IMR-90 (cell line): ENCODE results near the gene PDGFC. TPM values are rescaled to one million over a fixed set of nuclear protein-coding genes. Genes with fewer than 3 reads are reported as not detected.
A peak's percentile ranks its signal among the peaks of the same experiment; 100 is the strongest.

ENCODE experiments used
- ATAC-seq: fragments of 200-7000 bp; cut with Tn5 transposase; 2 replicates; pipeline ENCODE4 v1.9.1; 2020; ENCODE audit warnings: low read depth, mild to moderate bottlenecking, moderate library complexity
- BruUV-seq: library from RNA; stranded (reverse); fragments of 400-500 nt; replicated peaks from 2 replicates; lab custom pipeline; 2021; lab: Mats Ljungman, UMichigan
- CTCF ChIA-PET: fragments of 300-600 bp; formaldehyde crosslinking; extraction: SDS; loops from one replicate; lab custom pipeline; 2021; ENCODE audit warnings: antibody characterized with exemption; lab: Yijun Ruan, JAX
- POLR2A ChIA-PET: fragments of 300-600 bp; sonication (Branson Sonifier 250); formaldehyde crosslinking; loops from one replicate; lab custom pipeline; 2022; ENCODE audit warnings: antibody characterized with exemption; ENCODE audit not compliant: unreplicated experiment; lab: Charles Lee
- DNase-seq: peaks from one replicate; pipeline ENCODE4 v3.0.0; 2013
- H2AFZ ChIP-seq: replicated peaks from 2 replicates; pipeline ENCODE3; 2013; ENCODE audit warnings: low read length, mild to moderate bottlenecking; ENCODE audit not compliant: poor library complexity
- H2AK5ac ChIP-seq: 2 replicates; pipeline ENCODE4 v1.6.1; 2013; ENCODE audit warnings: low read depth, low read length, inconsistent platforms
- H2AK9ac ChIP-seq: replicated peaks from 2 replicates; pipeline ENCODE3; 2013; ENCODE audit warnings: mild to moderate bottlenecking, low read depth, low read length, moderate library complexity; ENCODE audit not compliant: poor library complexity
- H2BK120ac ChIP-seq: 2 replicates; pipeline ENCODE4 v1.6.1; 2013; ENCODE audit warnings: low read depth, low read length, inconsistent platforms
- H2BK15ac ChIP-seq: 3 replicates; pipeline ENCODE4 v1.6.1; 2013; ENCODE audit warnings: low read depth, low read length, inconsistent platforms
- H2BK20ac ChIP-seq: 2 replicates; pipeline ENCODE4 v1.6.1; 2013; ENCODE audit warnings: low read depth, mild to moderate bottlenecking, inconsistent platforms, low read length, moderate library complexity
- H2BK5ac ChIP-seq: 2 replicates; pipeline ENCODE4 v1.6.1; 2013; ENCODE audit warnings: mild to moderate bottlenecking, low read depth, low read length, inconsistent platforms; ENCODE audit not compliant: poor library complexity, severe bottlenecking
- H3K14ac ChIP-seq: replicated peaks from 2 replicates; pipeline ENCODE4 v1.6.1; 2013; ENCODE audit warnings: low read depth, low read length, inconsistent platforms
- H3K18ac ChIP-seq: 2 replicates; pipeline ENCODE4 v1.6.1; 2013; ENCODE audit warnings: low read depth, low read length, control low read depth
- H3K23ac ChIP-seq: 2 replicates; pipeline ENCODE4 v1.6.1; 2013; ENCODE audit warnings: low read depth, low read length, inconsistent platforms
- H3K27ac ChIP-seq: 2 replicates; pipeline ENCODE4 v1.5.1; 2013; ENCODE audit warnings: mild to moderate bottlenecking, control low read depth, low read length; ENCODE audit not compliant: insufficient read depth
- H3K27me3 ChIP-seq: 2 replicates; pipeline ENCODE4 v1.6.1; 2013; ENCODE audit warnings: low read length; ENCODE audit not compliant: control insufficient read depth, insufficient read depth
- H3K36me3 ChIP-seq: 2 replicates; pipeline ENCODE4 v1.6.1; 2013; ENCODE audit warnings: low read length, mixed read lengths; ENCODE audit not compliant: control insufficient read depth, insufficient read depth
- H3K4ac ChIP-seq: 2 replicates; pipeline ENCODE4 v1.6.1; 2013; ENCODE audit warnings: low read depth, low read length, inconsistent platforms
- H3K4me1 ChIP-seq: 2 replicates; pipeline ENCODE4 v1.6.1; 2013; ENCODE audit warnings: low read length, mixed read lengths; ENCODE audit not compliant: control insufficient read depth, insufficient read depth
- H3K4me2 ChIP-seq: 2 replicates; pipeline ENCODE4 v1.6.1; 2013; ENCODE audit warnings: low read depth, mild to moderate bottlenecking, control low read depth, low read length, moderate library complexity
- H3K4me3 ChIP-seq: 2 replicates; pipeline ENCODE4 v1.5.1; 2013; ENCODE audit warnings: low read depth, mild to moderate bottlenecking, control low read depth, low read length, moderate library complexity; ENCODE audit not compliant: insufficient read depth
- H3K56ac ChIP-seq: 2 replicates; pipeline ENCODE4 v1.6.1; 2013; ENCODE audit warnings: low read length, inconsistent platforms; ENCODE audit not compliant: insufficient read depth; ENCODE audit errors: extremely low read depth
- H3K79me1 ChIP-seq, 2 experiments: 2 replicates each; pipeline ENCODE4 v1.6.1; 2013; ENCODE audit warnings: low read length in 2 of 2, inconsistent platforms in 1 of 2, low read depth in 1 of 2
- H3K9ac ChIP-seq: 2 replicates; pipeline ENCODE4 v1.6.1; 2013; ENCODE audit warnings: low read depth, low read length, control low read depth
- H3K9me1 ChIP-seq: 2 replicates; pipeline ENCODE4 v1.6.1; 2013; ENCODE audit warnings: low read length, inconsistent platforms; ENCODE audit not compliant: insufficient read depth
- H3K9me3 ChIP-seq: 2 replicates; pipeline ENCODE4 v1.6.1; 2013; ENCODE audit warnings: low read length; ENCODE audit not compliant: control insufficient read depth, insufficient read depth
- H4K20me1 ChIP-seq: 2 replicates; pipeline ENCODE4 v1.6.1; 2013; ENCODE audit warnings: low read length, inconsistent platforms; ENCODE audit not compliant: insufficient read depth
- H4K5ac ChIP-seq: 2 replicates; pipeline ENCODE4 v1.6.1; 2013; ENCODE audit warnings: mild to moderate bottlenecking, low read depth, low read length, control low read depth
- H4K8ac ChIP-seq, 2 experiments: 2 replicates each; pipeline ENCODE4 v1.6.1; 2013; ENCODE audit warnings: low read depth in 2 of 2, low read length in 2 of 2, control low read depth in 1 of 2, inconsistent platforms in 1 of 2
- H4K91ac ChIP-seq: 2 replicates; pipeline ENCODE4 v1.6.1; 2013; ENCODE audit warnings: low read depth, low read length, inconsistent platforms; ENCODE audit not compliant: insufficient read depth
- BHLHE40 ChIP-seq: fragments of 150-350 bp; IDR thresholded peaks from 2 replicates; pipeline ENCODE4 v1.6.1; 2016; ENCODE audit warnings: mild to moderate bottlenecking, low read depth, low read length
- CEBPB ChIP-seq: IDR thresholded peaks from 2 replicates; pipeline ENCODE4 v1.6.1; 2012; ENCODE audit warnings: low read depth, low read length, improper control_type of control experiment
- CHD1 ChIP-seq: IDR thresholded peaks from 2 replicates; pipeline ENCODE4 v1.6.1; 2012; ENCODE audit warnings: low read depth, low read length, improper control_type of control experiment
- FOS ChIP-seq: fragments of 150-350 bp; IDR thresholded peaks from 2 replicates; pipeline ENCODE4 v1.6.1; 2016; ENCODE audit warnings: low read depth, low read length
- MAZ ChIP-seq: IDR thresholded peaks from 2 replicates; pipeline ENCODE4 v1.6.1; 2012; ENCODE audit warnings: low read depth, mild to moderate bottlenecking, low read length, improper control_type of control experiment, moderate library complexity, borderline replicate concordance
- MXI1 ChIP-seq: IDR thresholded peaks from 2 replicates; pipeline ENCODE4 v1.6.1; 2012; ENCODE audit warnings: low read depth, mild to moderate bottlenecking, low read length, moderate library complexity, borderline replicate concordance
- POLR2A ChIP-seq: IDR thresholded peaks from 2 replicates; pipeline ENCODE4 v1.6.1; 2012; ENCODE audit warnings: mild to moderate bottlenecking, low read depth, low read length
- RCOR1 ChIP-seq: IDR thresholded peaks from 2 replicates; pipeline ENCODE4 v1.6.1; 2012; ENCODE audit warnings: mild to moderate bottlenecking, low read length, improper control_type of control experiment; ENCODE audit not compliant: insufficient replicate concordance
- RFX5 ChIP-seq: IDR thresholded peaks from 2 replicates; pipeline ENCODE4 v1.8.0; 2012; ENCODE audit warnings: low read depth, mild to moderate bottlenecking, low read length, moderate library complexity
- SMC3 ChIP-seq: fragments of 150-350 bp; IDR thresholded peaks from 2 replicates; pipeline ENCODE4 v1.6.1; 2016; ENCODE audit warnings: low read depth, mild to moderate bottlenecking, antibody characterized with exemption, low read length, moderate library complexity
- USF2 ChIP-seq: fragments of 150-350 bp; IDR thresholded peaks from 2 replicates; pipeline ENCODE4 v1.6.1; 2017; ENCODE audit warnings: mild to moderate bottlenecking, antibody characterized with exemption, low read length, low read depth
- WGBS, 2 experiments: methylation state at CpG; one replicate each; pipeline versions ENCODE4 v1.1.5 to v1.1.7; 2013; ENCODE audit warnings: missing lambda C conversion rate in 2 of 2; ENCODE audit not compliant: insufficient read length in 1 of 2; ENCODE audit errors: extremely low coverage in 2 of 2; 5-methylcytosine and 5-hydroxymethylcytosine counted together
- dilution Hi-C: fragments of 300-500 bp; cut with HindIII; formaldehyde crosslinking; loops from one replicate; pipeline ENCODE4 v1.14.3; 2018; ENCODE audit warnings: low sequenced_read_pairs; ENCODE audit not compliant: unreplicated experiment
- in situ Hi-C: fragments of 300-500 bp; cut with MboI; formaldehyde crosslinking; loops from 3 replicates; pipeline ENCODE4 v1.14.3; 2019; ENCODE audit warnings: low sequenced_read_pairs, inconsistent platforms, mixed read lengths
- intact Hi-C: fragments of 100-400 bp; cut with micrococcal nuclease; formaldehyde crosslinking; loops from 2 replicates; pipeline ENCODE4 v1.10.0; 2022
- polyA plus RNA-seq, 3 experiments: library from polyadenylated mRNA; depleted of rRNA; stranded (reverse); fragments of >200 nt; gene quantifications; 2 replicates each; pipeline ENCODE4 v1.2.3, GENCODE V29; 2012; ENCODE audit warnings: low replicate concordance in 1 of 3
- total RNA-seq: library from RNA; depleted of rRNA; stranded (reverse); fragments of >200 nt; gene quantifications from 2 replicates; pipeline ENCODE4 v1.2.3, GENCODE V29; 2012
- TF ChIP-seq, protein P1 (sequence below): fragments of 150-350 bp; IDR thresholded peaks from 2 replicates; pipeline ENCODE4 v1.6.1; 2016; ENCODE audit warnings: low read depth, mild to moderate bottlenecking, low read length, moderate library complexity, borderline replicate concordance
- TF ChIP-seq, protein P2 (sequence below): conservative IDR thresholded peaks from 2 replicates; pipeline ENCODE4 v1.5.1; 2012; ENCODE audit warnings: mild to moderate bottlenecking, low read depth, low read length, improper control_type of control experiment

The PDGFC gene
- total and polyA plus RNA-seq, 2 of the 4 experiments (the other 2 are of a cell fraction): 19.8 to 90.7 TPM

DNA sequence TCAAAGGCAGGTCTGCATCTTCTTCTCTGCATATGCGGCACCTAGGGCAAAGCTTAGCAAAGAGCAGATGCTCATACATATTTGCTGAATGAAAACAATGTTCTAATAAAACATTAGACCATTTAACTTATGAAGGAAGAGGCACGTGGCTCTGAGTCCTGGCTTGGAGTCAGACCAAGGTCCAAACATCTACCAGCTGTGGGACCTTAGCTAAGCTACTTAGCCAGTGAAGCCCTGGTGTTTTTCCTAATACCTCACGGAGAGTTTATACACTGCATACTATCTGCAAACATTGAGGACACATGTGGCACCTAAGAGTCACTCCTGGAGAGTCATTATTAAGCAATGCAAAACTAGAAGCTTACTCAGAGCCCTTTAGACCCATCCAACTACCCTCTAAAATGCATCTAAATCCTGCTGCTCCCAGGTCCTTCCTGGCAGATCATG lies 9.0 kb downstream of the PDGFC start (continued):
- TF ChIP-seq, protein P1, sequence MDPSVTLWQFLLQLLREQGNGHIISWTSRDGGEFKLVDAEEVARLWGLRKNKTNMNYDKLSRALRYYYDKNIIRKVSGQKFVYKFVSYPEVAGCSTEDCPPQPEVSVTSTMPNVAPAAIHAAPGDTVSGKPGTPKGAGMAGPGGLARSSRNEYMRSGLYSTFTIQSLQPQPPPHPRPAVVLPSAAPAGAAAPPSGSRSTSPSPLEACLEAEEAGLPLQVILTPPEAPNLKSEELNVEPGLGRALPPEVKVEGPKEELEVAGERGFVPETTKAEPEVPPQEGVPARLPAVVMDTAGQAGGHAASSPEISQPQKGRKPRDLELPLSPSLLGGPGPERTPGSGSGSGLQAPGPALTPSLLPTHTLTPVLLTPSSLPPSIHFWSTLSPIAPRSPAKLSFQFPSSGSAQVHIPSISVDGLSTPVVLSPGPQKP: no peak
- peak; percentile 90 for TF ChIP-seq CEBPB

GRCh38 chr4:156962058-156962358 lies 9.6 kb downstream of the PDGFC start:
- H2AK9ac ChIP-seq: peak overlapping the region; percentile 51
- ATAC-seq (no peak), DNase-seq (no peak)
- no peak overlapping the region for H2AFZ ChIP-seq
- in situ Hi-C loops (loop anchor here (10.0 to 25.0 kb wide), 3 partner anchors 187 to 1000 kb away; partner anchors contain the start of gene CTSO), intact Hi-C loops (loop anchor here (1.0 to 10.0 kb wide), 3 partner anchors 13 to 1007 kb away; partner anchors contain the start of gene CTSO), dilution Hi-C loops (no loop called here)
- no peaks in the 10 kb centered on the region for H3K9me3 ChIP-seq
- peak overlapping the region; percentile 47 for H3K4me2 ChIP-seq
- ChIA-PET CTCF (no interaction called here), POLR2A (interaction anchor here (1.0 kb wide), 1 partner anchor 193 kb away, joined by 11 read pairs; no protein-coding TSS in a partner anchor)
- H2BK15ac ChIP-seq: peak overlapping the region; percentile 54; the same call in 2 of the 3 replicates
- WGBS, 2 experiments: 67% methylated on average over 2 of the region's 3 CpGs; no CpG with 5 or more reads in 1 of the 2 experiments
- H3K14ac ChIP-seq: peak overlapping the region; percentile 75
- peaks cover 6% of the 10 kb centered on the region; the same call in 1 of the 2 replicates for H4K20me1 ChIP-seq
- H2BK20ac ChIP-seq: peak overlapping the region; percentile 94
- peak overlapping the region; percentile 73 for H4K91ac ChIP-seq
- peak overlapping the region; percentile 14 to 75 for H4K8ac ChIP-seq
- peaks cover 21 to 53% of the 10 kb centered on the region in 2 experiments for H3K79me1 ChIP-seq
- no TSS peak for BruUV-seq
- no peak overlapping the region for H3K4me3 ChIP-seq
- H2AK5ac ChIP-seq: peak overlapping the region; percentile 62
- H2BK5ac ChIP-seq: peak overlapping the region; percentile 85
- peak overlapping the region; percentile 82 for H3K23ac ChIP-seq
- peaks cover 20% of the 10 kb centered on the region for H3K4me1 ChIP-seq
- no peaks in the 10 kb centered on the region for H3K36me3 ChIP-seq
- peak overlapping the region; percentile 82; the same call in 1 of the 2 replicates for H3K27ac ChIP-seq
- H3K27me3 ChIP-seq: no peaks in the 10 kb centered on the region
- peaks cover 15% of the 10 kb centered on the region for H3K9me1 ChIP-seq
- peak overlapping the region; percentile 92 for H3K4ac ChIP-seq
- peak overlapping the region; percentile 84 for H3K18ac ChIP-seq
- H2BK120ac ChIP-seq: peak overlapping the region; percentile 94
- H4K5ac ChIP-seq: peak overlapping the region; percentile 74
- H3K9ac ChIP-seq: peak overlapping the region; percentile 32
- H3K56ac ChIP-seq: peak overlapping the region; percentile 56
- TF ChIP-seq POLR2A (no peak), FOS (no peak), CHD1 (no peak), CEBPB (no peak), BHLHE40 (no peak), RCOR1 (no peak), MAZ (no peak), USF2 (no peak), SMC3 (no peak), RFX5 (no peak), MXI1 (no peak)
- TF ChIP-seq, protein P2, sequence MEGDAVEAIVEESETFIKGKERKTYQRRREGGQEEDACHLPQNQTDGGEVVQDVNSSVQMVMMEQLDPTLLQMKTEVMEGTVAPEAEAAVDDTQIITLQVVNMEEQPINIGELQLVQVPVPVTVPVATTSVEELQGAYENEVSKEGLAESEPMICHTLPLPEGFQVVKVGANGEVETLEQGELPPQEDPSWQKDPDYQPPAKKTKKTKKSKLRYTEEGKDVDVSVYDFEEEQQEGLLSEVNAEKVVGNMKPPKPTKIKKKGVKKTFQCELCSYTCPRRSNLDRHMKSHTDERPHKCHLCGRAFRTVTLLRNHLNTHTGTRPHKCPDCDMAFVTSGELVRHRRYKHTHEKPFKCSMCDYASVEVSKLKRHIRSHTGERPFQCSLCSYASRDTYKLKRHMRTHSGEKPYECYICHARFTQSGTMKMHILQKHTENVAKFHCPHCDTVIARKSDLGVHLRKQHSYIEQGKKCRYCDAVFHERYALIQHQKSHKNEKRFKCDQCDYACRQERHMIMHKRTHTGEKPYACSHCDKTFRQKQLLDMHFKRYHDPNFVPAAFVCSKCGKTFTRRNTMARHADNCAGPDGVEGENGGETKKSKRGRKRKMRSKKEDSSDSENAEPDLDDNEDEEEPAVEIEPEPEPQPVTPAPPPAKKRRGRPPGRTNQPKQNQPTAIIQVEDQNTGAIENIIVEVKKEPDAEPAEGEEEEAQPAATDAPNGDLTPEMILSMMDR: no peak
